ENCODE data around the gene LYPD6B. TPM values are rescaled to one million over a fixed set of nuclear protein-coding genes. Genes with fewer than 3 reads are reported as not detected.
A peak's percentile ranks its signal among the peaks of the same experiment; 100 is the strongest.

The LYPD6B gene
- total and polyA plus RNA-seq, 10 of the 15 experiments (the other 5 are each of a cell fraction or from before 2014, with no cell fraction given) = 1.0 to 6.6 (median 4.0) TPM

- ChIA-PET SMC1A (ENCODE audit: uncharacterized antibody, unreplicated experiment) (no interaction called here), CTCF (no interaction called here), RAD21 (ENCODE audit: unreplicated experiment) (no interaction called here), POLR2A (no interaction called here)
- no peaks in the 10 kb centered on the region for H3K79me2 ChIP-seq (ENCODE audit: control insufficient read depth, insufficient read depth, low read length)
- TF ChIP-seq SRF (IDR thresholded peaks at IDR 0.05; ENCODE audit: low read depth in 2 of 2, low read length in 2 of 2) (no peak), E2F8 (IDR thresholded peaks at IDR 0.05; ENCODE audit: low read depth, partially characterized antibody) (no peak), PAX8 (IDR thresholded peaks at IDR 0.05) (no peak)
- no peak overlapping the region for H3K4me2 ChIP-seq (ENCODE audit: control insufficient read depth, insufficient read depth)
- H3K36me3 ChIP-seq (ENCODE audit: control insufficient read depth in 2 of 2, insufficient read depth in 2 of 2, low read length in 1 of 2) = no peaks in the 10 kb centered on the region
- DNase-seq (ENCODE audit: low read depth, low spot score) (no peak), FAIRE-seq (no peak), ATAC-seq (no peak)
- no peaks in the 10 kb centered on the region for H3K27me3 ChIP-seq (replicated peaks in 1 of 2; ENCODE audit: control insufficient read depth in 2 of 2, insufficient read depth in 2 of 2, low read length in 1 of 2)
- H4K20me1 ChIP-seq (ENCODE audit: control insufficient read depth, insufficient read depth) = no peaks in the 10 kb centered on the region
- intact Hi-C loops (cut with micrococcal nuclease; ENCODE audit: unreplicated experiment) = no loop called here
- H3K4me1 ChIP-seq (ENCODE audit: control insufficient read depth, insufficient read depth, low read length) = peaks cover 8% of the 10 kb centered on the region; the same call in 1 of the 2 replicates
- H2AFZ ChIP-seq (ENCODE audit: control insufficient read depth, low read depth, low read length) = no peak overlapping the region
- 71% methylated on average over 5 of the region's 5 CpGs for WGBS (ENCODE audit: insufficient coverage, insufficient replicate concordance, low lambda C conversion rate, missing lambda C conversion rate)
- BruUV-seq (replicated peaks) = no TSS peak
- no peak overlapping the region for H3K4me3 ChIP-seq
- in situ Hi-C loops (cut with MboI) = no loop called here
- H3K9ac ChIP-seq (ENCODE audit: control insufficient read depth, insufficient read depth, low read length) = no peak overlapping the region
- no peaks in the 10 kb centered on the region for H3K9me3 ChIP-seq (replicated peaks; ENCODE audit: control insufficient read depth, insufficient read depth, low read length)
- H3K27ac ChIP-seq (ENCODE audit: control insufficient read depth, insufficient read depth) = no peak overlapping the region
These were observed 102.5 kb downstream of the LYPD6B start for GRCh38 chr2:149141046-149141445.

GRCh38 chr2:149143734-149144133, 105.2 kb downstream of the LYPD6B start:
- ATAC-seq = no peak; the same call in 2 of the 3 replicates
- SMC1A ChIA-PET (ENCODE audit: uncharacterized antibody, unreplicated experiment) = interaction anchor here (2.0 kb wide), 1 partner anchor 9 kb away, joined by 7 read pairs; no protein-coding TSS in a partner anchor
- 15% methylated on average over 1 of the region's 1 CpG for WGBS (ENCODE audit: insufficient coverage, insufficient replicate concordance, low lambda C conversion rate, missing lambda C conversion rate)

More at GRCh38 chr2:149143734-149144133, 105.2 kb downstream of the LYPD6B start:
- Histone ChIP-seq H3K27ac (ENCODE audit: control insufficient read depth, insufficient read depth) (no peak overlapping the region), H2AFZ (ENCODE audit: control insufficient read depth, low read depth, low read length) (no peak overlapping the region), H3K27me3 (replicated peaks in 1 of 2; ENCODE audit: control insufficient read depth in 2 of 2, insufficient read depth in 2 of 2, low read length in 1 of 2) (no peaks in the 10 kb centered on the region), H3K36me3 (ENCODE audit: control insufficient read depth in 2 of 2, insufficient read depth in 2 of 2, low read length in 1 of 2) (no peaks in the 10 kb centered on the region), H3K4me3 (no peak overlapping the region), H4K20me1 (ENCODE audit: control insufficient read depth, insufficient read depth) (no peaks in the 10 kb centered on the region), H3K4me1 (ENCODE audit: control insufficient read depth, insufficient read depth, low read length) (peaks cover 8% of the 10 kb centered on the region; the same call in 1 of the 2 replicates), H3K79me2 (ENCODE audit: control insufficient read depth, insufficient read depth, low read length) (no peaks in the 10 kb centered on the region), H3K9me3 (replicated peaks; ENCODE audit: control insufficient read depth, insufficient read depth, low read length) (no peaks in the 10 kb centered on the region), H3K9ac (ENCODE audit: control insufficient read depth, insufficient read depth, low read length) (no peak overlapping the region), H3K4me2 (ENCODE audit: control insufficient read depth, insufficient read depth) (no peak overlapping the region)
- FAIRE-seq = no peak
- POLR2A ChIA-PET = no interaction called here
- RAD21 ChIA-PET (ENCODE audit: unreplicated experiment) = no interaction called here
- TF ChIP-seq RUNX3 (IDR thresholded peaks at IDR 0.05; ENCODE audit: low read length) (peak; percentile 34; the same call in 1 of the 2 replicates), RAD51 (IDR thresholded peaks at IDR 0.05) (no peak), NKRF (conservative IDR thresholded peaks at IDR 0.05) (no peak), ZSCAN29 (IDR thresholded peaks at IDR 0.05) (no peak), RAD21 (IDR thresholded peaks at IDR 0.05; ENCODE audit: insufficient read depth, low read depth, low read length) (no peak), ATF7 (IDR thresholded peaks at IDR 0.05; ENCODE audit: low read depth) (no peak), SIN3A (IDR thresholded peaks at IDR 0.05; ENCODE audit: low read depth, low read length) (no peak)
- in situ Hi-C loops (cut with MboI) (no loop called here), intact Hi-C loops (cut with micrococcal nuclease; ENCODE audit: unreplicated experiment) (no loop called here)
- no TSS peak for BruUV-seq (replicated peaks)
- no peak for DNase-seq (ENCODE audit: low read depth, low spot score)
- CTCF ChIA-PET = interaction anchor here (0.6 kb wide), 1 partner anchor 104 kb away, joined by 3 read pairs; no protein-coding TSS in a partner anchor
